Upper lobe of left lung (tissue), 4 donors: ENCODE data around the gene OPCML.

Experiments used
- POLR2AphosphoS5 ChIP-seq, 2 donors: sonication (generic); formaldehyde crosslinking; IDR thresholded peaks; one replicate each; pipeline ENCODE4 v1.5.1; 2017; ENCODE audit warnings: antibody characterized with exemption in 2 of 2
- TF ChIP-seq, protein P1 (sequence below), 6 experiments: fragments of 450-650 bp in 4 of 6; fragments of 200-600 bp in 2 of 6; sonication (generic) in 2 of 6; IDR thresholded peaks; one replicate each; pipeline ENCODE4 v1.5.1; 2016 to 2019; ENCODE audit warnings: antibody characterized with exemption in 6 of 6

DNA sequence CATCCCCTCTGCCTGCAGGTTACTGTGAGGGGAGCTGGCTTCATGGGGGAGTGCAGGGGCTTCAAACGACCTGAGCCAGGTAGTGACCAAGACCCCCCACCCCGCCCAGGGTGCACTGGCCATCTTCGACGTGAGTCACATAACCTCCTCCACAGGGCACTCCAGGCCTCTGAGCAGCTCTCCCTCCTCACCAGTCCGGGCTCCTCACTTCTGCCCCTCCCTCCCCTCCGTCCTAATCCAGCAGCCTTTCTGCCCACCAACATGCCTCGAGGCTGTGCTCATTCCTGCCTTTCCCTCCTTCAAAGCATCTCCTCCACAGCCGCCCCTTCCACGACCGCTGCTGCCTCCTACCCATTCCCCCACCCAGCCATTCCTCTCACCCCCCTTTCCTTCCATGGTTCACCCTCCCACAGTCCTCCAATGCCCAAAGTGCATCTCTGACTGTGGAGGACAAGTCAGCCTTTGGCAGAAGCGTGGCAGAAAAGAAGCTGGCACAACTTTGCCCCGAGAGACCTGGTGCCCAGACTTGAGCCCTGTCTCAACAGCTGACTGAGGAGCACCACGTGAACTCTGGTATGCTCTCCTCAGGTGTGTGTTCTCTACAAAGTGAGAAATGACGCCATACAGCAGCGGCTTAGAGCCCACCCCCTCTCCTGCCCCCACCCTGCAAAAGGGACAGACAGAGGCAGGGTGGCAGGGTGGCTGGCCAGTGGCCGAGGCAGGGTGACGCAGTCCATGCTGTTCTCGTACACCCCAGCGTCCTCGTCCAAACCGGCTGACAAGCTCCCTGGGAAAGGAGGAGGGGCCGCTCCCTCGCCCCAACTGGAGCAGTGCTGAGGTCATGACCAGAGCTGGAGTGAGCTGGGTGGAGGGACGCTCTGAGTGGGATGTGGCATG, 30.4 kb downstream of the OPCML start:
- TF ChIP-seq, protein P1, sequence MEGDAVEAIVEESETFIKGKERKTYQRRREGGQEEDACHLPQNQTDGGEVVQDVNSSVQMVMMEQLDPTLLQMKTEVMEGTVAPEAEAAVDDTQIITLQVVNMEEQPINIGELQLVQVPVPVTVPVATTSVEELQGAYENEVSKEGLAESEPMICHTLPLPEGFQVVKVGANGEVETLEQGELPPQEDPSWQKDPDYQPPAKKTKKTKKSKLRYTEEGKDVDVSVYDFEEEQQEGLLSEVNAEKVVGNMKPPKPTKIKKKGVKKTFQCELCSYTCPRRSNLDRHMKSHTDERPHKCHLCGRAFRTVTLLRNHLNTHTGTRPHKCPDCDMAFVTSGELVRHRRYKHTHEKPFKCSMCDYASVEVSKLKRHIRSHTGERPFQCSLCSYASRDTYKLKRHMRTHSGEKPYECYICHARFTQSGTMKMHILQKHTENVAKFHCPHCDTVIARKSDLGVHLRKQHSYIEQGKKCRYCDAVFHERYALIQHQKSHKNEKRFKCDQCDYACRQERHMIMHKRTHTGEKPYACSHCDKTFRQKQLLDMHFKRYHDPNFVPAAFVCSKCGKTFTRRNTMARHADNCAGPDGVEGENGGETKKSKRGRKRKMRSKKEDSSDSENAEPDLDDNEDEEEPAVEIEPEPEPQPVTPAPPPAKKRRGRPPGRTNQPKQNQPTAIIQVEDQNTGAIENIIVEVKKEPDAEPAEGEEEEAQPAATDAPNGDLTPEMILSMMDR (IDR thresholded peaks at IDR 0.05) = no peak
- TF ChIP-seq POLR2AphosphoS5 (IDR thresholded peaks at IDR 0.05) = no peak
